IPS-18a (cell line): ENCODE measurements around the gene L3MBTL2.

Experiments used
- H3K27ac ChIP-seq: one replicate; pipeline ENCODE4 v1.5.1; 2013; ENCODE audit warnings: low read length
- H3K27me3 ChIP-seq: one replicate; pipeline ENCODE4 v1.6.1; 2013; ENCODE audit warnings: mild to moderate bottlenecking, low read length; ENCODE audit not compliant: control insufficient read depth, insufficient read depth
- H3K36me3 ChIP-seq: one replicate; pipeline ENCODE4 v1.6.1; 2013; ENCODE audit warnings: low read depth, low read length; ENCODE audit not compliant: control insufficient read depth
- H3K4me1 ChIP-seq: one replicate; pipeline ENCODE4 v1.6.1; 2013; ENCODE audit warnings: low read depth, low read length; ENCODE audit not compliant: control insufficient read depth
- H3K4me3 ChIP-seq: one replicate; pipeline ENCODE4 v1.5.1; 2013; ENCODE audit warnings: low read length
- H3K9ac ChIP-seq: one replicate; pipeline ENCODE4 v1.6.1; 2013; ENCODE audit warnings: mild to moderate bottlenecking, low read length, moderate library complexity
- H3K9me3 ChIP-seq: one replicate; pipeline ENCODE4 v1.6.1; 2013; ENCODE audit warnings: low read depth, low read length; ENCODE audit not compliant: control insufficient read depth

L3MBTL2 gene

DNA sequence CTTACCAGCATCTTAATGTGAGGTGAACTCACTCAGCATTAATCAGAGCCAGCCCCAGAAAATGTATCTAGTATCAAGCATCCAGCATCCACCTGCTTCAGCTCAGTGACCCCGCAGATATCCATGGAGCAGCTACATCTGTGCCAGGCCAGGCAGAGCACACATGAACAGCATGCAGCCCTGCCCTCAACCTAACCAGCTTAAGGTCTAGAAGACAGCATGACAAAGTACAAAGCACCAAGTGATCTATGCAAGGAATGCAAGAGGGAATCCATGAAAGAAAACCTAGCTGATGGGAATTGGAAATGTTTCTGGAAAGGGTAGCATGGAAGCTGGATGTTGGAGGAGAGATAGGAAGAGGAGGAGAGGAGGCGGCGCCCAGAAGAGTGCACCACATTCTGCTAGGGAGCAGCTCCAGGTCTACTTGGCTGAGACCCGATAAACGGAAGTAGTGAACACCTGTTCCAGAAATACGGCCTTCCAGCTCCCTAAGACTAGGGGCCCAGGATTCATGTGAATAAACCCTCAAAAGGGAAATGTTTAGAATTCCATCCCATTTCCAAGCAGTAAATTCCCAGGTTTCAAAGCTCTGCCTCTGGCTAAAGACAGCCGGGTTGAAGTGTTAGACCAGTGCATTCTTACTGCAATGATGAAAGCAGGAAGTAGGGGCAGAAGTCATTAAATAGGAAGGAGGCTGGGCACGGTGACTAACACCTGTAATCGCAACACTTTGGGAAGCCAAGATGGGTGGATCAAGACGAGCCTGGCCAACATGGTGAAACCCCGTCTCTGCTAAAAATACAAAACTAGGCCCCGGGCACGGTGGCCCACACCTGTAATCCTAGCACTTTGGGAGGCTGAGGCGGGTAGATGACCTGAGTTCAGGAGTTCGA is 23.5 kb upstream of the L3MBTL2 start:
- Histone ChIP-seq H3K4me1 (peaks cover 7% of the 10 kb centered on the region), H3K9ac (no peak overlapping the region), H3K36me3 (peaks cover 34% of the 10 kb centered on the region), H3K9me3 (no peaks in the 10 kb centered on the region), H3K27ac (no peak overlapping the region), H3K27me3 (no peaks in the 10 kb centered on the region), H3K4me3 (no peak overlapping the region)

DNA sequence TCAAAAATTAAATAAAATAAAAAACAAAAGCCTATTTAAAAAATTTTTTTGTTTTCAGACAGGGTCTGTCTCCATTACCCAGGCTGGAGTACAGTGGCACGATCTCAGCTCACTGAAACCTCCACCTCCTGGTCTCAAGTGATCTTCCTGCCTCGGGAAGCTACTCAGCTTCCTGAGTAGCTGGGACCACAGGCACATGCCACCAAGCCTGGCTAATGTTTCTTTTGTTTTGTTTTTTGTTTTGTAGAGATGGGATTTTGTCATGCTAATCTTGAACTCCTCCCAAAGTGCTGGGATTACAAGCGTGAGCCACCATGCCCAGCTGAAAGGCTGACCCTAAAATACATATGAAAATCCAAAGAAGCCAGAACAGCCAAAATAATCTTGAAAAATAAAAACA is 20.4 kb upstream of the L3MBTL2 start:
- Histone ChIP-seq H3K9ac (no peak overlapping the region), H3K27ac (peak overlapping the region; percentile 43), H3K27me3 (no peaks in the 10 kb centered on the region), H3K36me3 (peaks cover 7% of the 10 kb centered on the region), H3K9me3 (no peaks in the 10 kb centered on the region), H3K4me1 (peaks cover 7% of the 10 kb centered on the region), H3K4me3 (no peak overlapping the region)

DNA sequence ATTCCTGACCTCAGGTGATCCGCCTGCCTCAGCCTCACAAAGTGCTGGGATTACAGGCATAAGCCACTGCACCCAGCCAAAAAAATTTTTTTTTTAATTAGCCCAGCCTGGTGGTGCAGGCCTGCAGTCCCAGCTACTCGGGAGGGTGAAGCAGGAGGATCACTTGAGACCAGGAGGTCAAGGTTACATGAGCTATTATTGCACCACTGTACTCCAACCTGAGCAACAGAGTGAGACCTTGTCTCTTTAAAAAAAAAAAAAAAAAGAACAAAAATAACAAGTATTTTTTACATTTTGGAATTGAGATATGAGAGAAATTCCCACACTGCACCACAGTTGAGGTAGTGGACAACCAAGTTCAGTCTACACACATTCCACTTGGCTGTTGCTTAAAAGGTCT is 13.6 kb upstream of the L3MBTL2 start:
- Histone ChIP-seq H3K9ac (no peak overlapping the region), H3K4me3 (no peak overlapping the region), H3K27ac (no peak overlapping the region), H3K36me3 (no peaks in the 10 kb centered on the region), H3K9me3 (no peaks in the 10 kb centered on the region), H3K27me3 (peaks cover 4% of the 10 kb centered on the region), H3K4me1 (no peaks in the 10 kb centered on the region)

DNA sequence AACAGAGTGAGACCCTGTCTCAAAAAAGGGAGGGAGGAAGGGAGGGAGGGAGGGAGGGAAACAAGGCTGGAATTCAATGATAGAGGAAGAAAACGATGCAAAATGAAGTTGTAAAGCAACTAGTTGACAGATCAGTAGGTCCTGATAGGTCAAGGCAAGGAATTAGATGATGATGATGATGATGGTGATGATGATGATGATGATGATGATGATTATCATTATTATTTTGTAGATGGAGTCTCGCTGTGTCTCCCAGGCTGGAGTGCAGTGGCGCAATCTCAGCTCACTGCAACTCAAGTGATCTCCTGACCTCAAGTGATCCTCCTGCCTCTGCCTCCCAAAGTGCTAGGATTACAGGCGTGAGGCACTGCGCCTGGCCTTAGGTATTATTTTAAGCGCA is 11.3 kb upstream of the L3MBTL2 start:
- H3K9ac ChIP-seq: no peak overlapping the region
- peaks cover 24% of the 10 kb centered on the region for H3K27me3 ChIP-seq

DNA sequence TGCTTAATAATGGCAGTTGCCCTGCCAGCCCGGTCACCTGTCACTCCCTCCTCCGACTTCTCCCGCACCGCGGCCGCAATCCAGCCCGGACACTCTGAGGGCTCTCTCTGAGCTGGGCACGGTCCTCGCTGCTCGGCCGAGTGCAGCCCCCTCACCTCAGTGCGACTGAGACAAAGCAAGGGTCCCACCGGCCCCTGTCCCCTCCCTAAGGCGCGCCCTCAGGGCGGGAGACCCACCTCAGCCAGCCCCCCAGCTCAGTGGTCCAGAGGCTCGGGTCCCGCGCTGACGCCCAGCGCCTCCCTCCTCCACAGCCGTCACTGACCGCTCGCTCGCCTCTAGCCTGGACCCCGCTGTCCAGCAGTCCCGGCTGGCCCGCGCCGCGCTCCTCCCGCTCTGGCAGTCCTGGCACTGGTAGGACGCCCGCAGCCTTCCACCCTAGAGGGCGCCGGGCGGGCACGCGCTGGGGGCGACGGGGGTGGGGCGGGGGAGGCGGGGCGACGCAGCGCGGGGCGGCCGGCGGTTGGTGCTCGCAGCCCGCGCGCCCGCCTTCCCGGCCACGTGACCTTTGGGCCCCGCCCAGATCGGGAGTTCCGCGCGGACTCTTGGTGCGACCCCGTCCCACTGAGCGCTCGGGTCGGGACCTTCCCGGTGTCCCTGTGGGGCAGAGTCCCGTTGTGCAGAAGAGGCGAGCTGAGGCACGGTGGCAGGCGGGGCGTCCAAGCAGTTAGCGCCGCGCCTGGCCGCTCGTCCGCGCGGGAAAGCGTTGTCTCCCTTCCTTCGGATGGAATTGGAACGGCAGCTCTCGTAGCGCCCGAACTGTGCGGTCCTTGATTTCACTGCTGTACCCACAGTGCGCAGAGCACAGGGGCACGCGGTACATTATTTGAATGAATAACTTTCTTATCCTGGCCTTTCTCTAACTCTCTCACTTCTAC is 7.8 kb upstream of the L3MBTL2 start:
- Histone ChIP-seq H3K27ac (no peak overlapping the region), H3K4me1 (no peaks in the 10 kb centered on the region), H3K27me3 (peaks cover 34% of the 10 kb centered on the region), H3K9me3 (no peaks in the 10 kb centered on the region), H3K9ac (no peak overlapping the region), H3K4me3 (peak overlapping the region; percentile 75), H3K36me3 (no peaks in the 10 kb centered on the region)

More for the DNA sequence above, 11.3 kb upstream of the L3MBTL2 start:
- H3K4me1 ChIP-seq: no peaks in the 10 kb centered on the region
- H3K9me3 ChIP-seq: no peaks in the 10 kb centered on the region
- no peak overlapping the region for H3K4me3 ChIP-seq
- no peaks in the 10 kb centered on the region for H3K36me3 ChIP-seq
- H3K27ac ChIP-seq: no peak overlapping the region

DNA sequence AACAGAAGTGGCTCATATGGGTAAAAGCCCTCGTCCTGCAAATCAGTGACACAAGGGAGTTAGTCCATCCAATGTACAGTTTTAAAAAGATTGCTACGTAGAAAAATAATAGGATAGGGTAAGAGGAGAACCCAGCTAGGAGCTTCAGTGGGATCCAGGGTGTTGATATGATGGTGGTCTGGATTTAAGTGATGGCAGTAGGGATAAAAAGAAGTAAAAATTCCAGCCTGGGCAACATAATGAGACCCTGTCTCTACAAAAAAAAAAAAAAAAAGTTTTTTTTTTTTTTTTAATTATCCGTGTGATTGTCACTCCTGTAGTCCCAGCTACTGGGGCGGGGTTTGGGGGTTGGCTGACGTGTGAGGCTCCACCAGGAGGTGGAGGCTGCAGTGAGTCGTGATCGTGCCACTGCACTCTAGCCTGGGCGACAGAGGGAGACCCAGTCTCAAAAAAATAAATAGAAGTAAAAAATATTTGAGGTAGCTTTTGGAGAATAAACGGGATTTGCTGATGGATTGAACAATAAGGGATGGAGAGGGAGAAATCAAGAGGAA is 7.0 kb upstream of the L3MBTL2 start:
- H3K27ac ChIP-seq: no peak overlapping the region

DNA sequence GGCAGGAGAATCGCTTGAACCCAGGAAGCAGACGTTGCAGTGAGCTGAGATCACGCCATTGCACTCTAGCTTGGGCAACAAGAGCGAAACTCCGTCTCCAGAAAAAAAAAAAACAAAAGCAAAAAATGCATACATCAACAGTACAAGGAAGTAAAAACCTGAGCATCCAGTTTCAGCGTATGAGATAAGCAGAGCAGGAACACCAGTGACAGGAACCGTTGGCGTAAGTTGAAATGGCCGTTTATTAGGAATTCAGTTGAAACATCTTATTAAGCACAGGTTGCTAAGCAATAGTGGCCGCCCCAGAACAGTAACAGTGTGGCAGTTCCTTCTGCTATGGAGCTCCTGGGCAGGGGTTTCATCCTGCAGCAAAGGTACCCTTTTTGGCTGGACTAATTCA is 4.0 kb upstream of the L3MBTL2 start:
- Histone ChIP-seq H3K4me1 (no peaks in the 10 kb centered on the region), H3K27ac (no peak overlapping the region), H3K36me3 (no peaks in the 10 kb centered on the region), H3K27me3 (peaks cover 33% of the 10 kb centered on the region), H3K9me3 (no peaks in the 10 kb centered on the region), H3K4me3 (no peak overlapping the region), H3K9ac (no peak overlapping the region)

More for the DNA sequence above, 7.0 kb upstream of the L3MBTL2 start:
- peaks cover 34% of the 10 kb centered on the region for H3K27me3 ChIP-seq
- no peak overlapping the region for H3K9ac ChIP-seq
- no peaks in the 10 kb centered on the region for H3K9me3 ChIP-seq
- no peaks in the 10 kb centered on the region for H3K4me1 ChIP-seq
- peak overlapping the region; percentile 75 for H3K4me3 ChIP-seq
- no peaks in the 10 kb centered on the region for H3K36me3 ChIP-seq

DNA sequence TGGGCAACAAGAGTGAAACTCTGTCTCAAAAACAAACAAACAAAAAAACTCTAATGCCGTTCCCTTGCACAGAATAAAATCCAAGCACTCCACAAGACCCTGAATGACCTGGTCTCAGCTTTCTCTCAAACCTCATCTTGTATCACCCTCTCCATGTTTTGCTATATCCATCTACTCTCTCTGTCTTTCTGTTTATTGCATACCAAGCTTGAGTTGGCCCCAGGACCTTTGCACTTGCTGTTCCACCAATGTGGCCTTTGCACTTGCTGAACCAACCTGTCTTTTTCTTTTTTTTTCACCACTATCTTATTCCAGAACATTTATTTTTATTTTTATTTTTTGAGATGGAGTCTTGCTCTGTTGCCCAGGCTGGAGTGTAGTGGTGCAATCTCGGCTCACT is 2.0 kb upstream of the L3MBTL2 start:
- no peak overlapping the region for H3K27ac ChIP-seq
- H3K9me3 ChIP-seq: no peaks in the 10 kb centered on the region
- no peak overlapping the region for H3K9ac ChIP-seq

DNA sequence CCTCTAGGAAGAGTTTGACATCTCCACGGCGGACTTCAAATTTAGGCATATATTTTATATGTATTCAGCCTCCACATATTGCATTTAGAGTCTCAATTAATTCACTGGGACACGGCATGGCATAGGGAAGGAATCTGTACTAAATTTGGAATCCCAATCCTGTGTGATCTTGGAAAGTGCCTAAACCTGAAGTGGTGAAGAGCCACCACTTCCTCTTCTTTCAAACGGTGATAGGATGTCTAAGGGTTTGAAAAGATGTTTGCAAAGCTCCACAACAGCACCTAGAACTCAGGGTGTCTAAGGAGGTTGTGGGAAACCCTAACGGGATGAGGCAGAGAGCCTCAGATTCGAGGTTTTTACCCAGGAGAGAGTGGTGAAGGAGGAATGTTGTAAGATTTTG is 1.0 kb upstream of the L3MBTL2 start:
- Histone ChIP-seq H3K4me1 (no peaks in the 10 kb centered on the region), H3K27me3 (peaks cover 8% of the 10 kb centered on the region), H3K36me3 (no peaks in the 10 kb centered on the region), H3K4me3 (no peak overlapping the region), H3K9ac (no peak overlapping the region), H3K9me3 (no peaks in the 10 kb centered on the region), H3K27ac (no peak overlapping the region)

More for the DNA sequence above, 2.0 kb upstream of the L3MBTL2 start:
- H3K4me3 ChIP-seq: no peak overlapping the region
- H3K4me1 ChIP-seq: no peaks in the 10 kb centered on the region
- H3K27me3 ChIP-seq: peaks cover 18% of the 10 kb centered on the region
- H3K36me3 ChIP-seq: no peaks in the 10 kb centered on the region

DNA sequence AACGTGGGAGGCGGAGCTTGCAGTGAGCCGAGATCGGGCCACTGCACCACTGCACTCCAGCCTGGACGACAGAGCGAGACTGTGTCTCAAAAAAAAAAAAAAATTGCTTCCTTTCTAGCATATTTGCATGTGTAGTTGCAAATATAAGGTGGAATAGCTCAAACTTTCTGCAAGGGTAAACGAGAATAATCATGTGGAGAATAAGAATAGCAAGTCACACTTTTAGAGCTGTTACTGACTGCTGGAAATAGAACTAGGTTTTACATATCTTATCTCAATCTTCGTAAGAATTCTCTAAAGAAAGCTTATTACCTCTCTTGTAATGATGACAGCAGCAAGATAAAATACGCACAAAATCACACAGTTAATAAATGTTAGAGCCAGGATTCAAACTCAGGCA is 1.6 kb downstream of the L3MBTL2 start:
- H3K9ac ChIP-seq: no peak overlapping the region
- H3K9me3 ChIP-seq: no peaks in the 10 kb centered on the region
- no peaks in the 10 kb centered on the region for H3K27me3 ChIP-seq
- H3K36me3 ChIP-seq: no peaks in the 10 kb centered on the region
- no peak overlapping the region for H3K4me3 ChIP-seq
- H3K27ac ChIP-seq: no peak overlapping the region
- H3K4me1 ChIP-seq: no peaks in the 10 kb centered on the region

DNA sequence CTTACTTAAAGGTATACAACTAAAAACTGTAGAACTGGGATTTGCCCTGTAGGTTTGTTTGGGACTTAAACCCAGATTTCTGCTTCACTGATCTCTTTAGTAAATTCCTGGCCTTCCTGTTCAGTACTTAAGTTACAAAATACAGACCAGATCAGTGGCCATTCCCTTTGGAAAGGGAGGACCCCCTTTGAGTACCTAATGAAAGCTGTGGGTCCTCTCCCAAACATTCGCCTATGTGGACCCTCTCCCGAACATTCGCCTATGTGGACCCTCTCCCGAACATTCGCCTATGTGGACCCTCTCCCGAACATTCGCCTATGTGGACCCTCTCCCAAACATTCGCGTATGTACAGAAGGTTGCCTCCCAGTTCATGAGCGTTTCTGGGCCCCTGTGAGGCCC is 10.3 kb downstream of the L3MBTL2 start:
- Histone ChIP-seq H3K9me3 (no peaks in the 10 kb centered on the region), H3K4me1 (peaks cover 18% of the 10 kb centered on the region), H3K27ac (no peak overlapping the region), H3K9ac (no peak overlapping the region), H3K27me3 (no peaks in the 10 kb centered on the region), H3K36me3 (peaks cover 24% of the 10 kb centered on the region), H3K4me3 (no peak overlapping the region)
